HEK293 (cell line): Measurements from ENCODE around the gene DEAF1.

Source experiments
- CTCF ChIA-PET: fragments of 350-600 bp; formaldehyde crosslinking; extraction: SDS; loops from one replicate; lab custom pipeline; 2021; ENCODE audit warnings: antibody characterized with exemption; lab: Yijun Ruan, JAX
- POLR2A ChIA-PET: fragments of 300-600 bp; formaldehyde crosslinking; extraction: SDS; loops from one replicate; lab custom pipeline; 2020; ENCODE audit warnings: antibody characterized with exemption, inconsistent platforms; lab: Yijun Ruan, JAX
- H3K27ac ChIP-seq: fragments of 200-500 bp; sonication (Bioruptor generic); 2 replicates; pipeline ENCODE4 v1.5.1; 2014; ENCODE audit warnings: low read depth, low read length, control low read depth, inconsistent platforms; ENCODE audit errors: extremely low read depth
- H3K36me3 ChIP-seq, 2 experiments: fragments of 200-500 bp in 1 of 2; sonication (Bioruptor generic) in 1 of 2; 1 replicate in 1 of 2; 2 replicates in 1 of 2; pipeline ENCODE4 v1.5.1; 2014 to 2017; ENCODE audit warnings: inconsistent platforms in 2 of 2, low read length in 2 of 2; ENCODE audit not compliant: control insufficient read depth in 2 of 2, insufficient read depth in 1 of 2
- H3K4me1 ChIP-seq: fragments of 200-500 bp; sonication (Bioruptor generic); 2 replicates; pipeline ENCODE4 v1.5.1; 2014; ENCODE audit warnings: mild to moderate bottlenecking, low read length, inconsistent platforms; ENCODE audit not compliant: control insufficient read depth, insufficient read depth
- H3K4me3 ChIP-seq: 2 replicates; pipeline ENCODE4 v1.5.1; 2011; ENCODE audit warnings: low read depth, mild to moderate bottlenecking, control low read depth, low read length, moderate library complexity
- H3K9me3 ChIP-seq: fragments of 200-500 bp; sonication (Bioruptor generic); 2 replicates; pipeline ENCODE4 v1.5.1; 2014; ENCODE audit warnings: low read depth, low read length, inconsistent platforms; ENCODE audit not compliant: control insufficient read depth, insufficient read depth
- KLF10 ChIP-seq: fragments of 450-650 bp; IDR thresholded peaks from 2 replicates; pipeline ENCODE4 v1.5.1; 2018; ENCODE audit warnings: missing biosample characterization, mild to moderate bottlenecking, missing genetic modification characterization
- KLF9 ChIP-seq: fragments of 450-650 bp; formaldehyde crosslinking; IDR thresholded peaks from 2 replicates; pipeline ENCODE4 v1.5.1; 2016; ENCODE audit warnings: missing biosample characterization, missing genetic modification characterization, low read depth
- PRDM4 ChIP-seq: fragments of 450-650 bp; formaldehyde crosslinking; IDR thresholded peaks from 2 replicates; pipeline ENCODE4 v1.5.1; 2017; ENCODE audit warnings: missing biosample characterization, missing genetic modification characterization
- SCRT2 ChIP-seq: fragments of 450-650 bp; formaldehyde crosslinking; IDR thresholded peaks from 2 replicates; pipeline ENCODE4 v1.5.1; 2016; ENCODE audit warnings: missing biosample characterization, missing genetic modification characterization
- SP3 ChIP-seq: fragments of 450-650 bp; formaldehyde crosslinking; IDR thresholded peaks from 2 replicates; pipeline ENCODE4 v1.5.1; 2016; ENCODE audit warnings: missing biosample characterization, missing genetic modification characterization
- TCF7L2 ChIP-seq: IDR thresholded peaks from 2 replicates; pipeline ENCODE4 v1.6.1; 2011; ENCODE audit warnings: low read depth, mild to moderate bottlenecking, inconsistent platforms, low read length, moderate library complexity, borderline replicate concordance
- ZFP37 ChIP-seq: fragments of 450-650 bp; formaldehyde crosslinking; IDR thresholded peaks from 2 replicates; pipeline ENCODE4 v1.5.1; 2016; ENCODE audit warnings: missing biosample characterization, missing genetic modification characterization
- ZNF112 ChIP-seq: fragments of 450-650 bp; formaldehyde crosslinking; IDR thresholded peaks from 2 replicates; pipeline ENCODE4 v1.5.0; 2017; ENCODE audit warnings: missing biosample characterization, missing genetic modification characterization
- ZNF121 ChIP-seq: fragments of 450-650 bp; formaldehyde crosslinking; IDR thresholded peaks from 2 replicates; pipeline ENCODE4 v1.5.1; 2016; ENCODE audit warnings: missing biosample characterization, missing genetic modification characterization
- ZNF2 ChIP-seq: fragments of 450-650 bp; formaldehyde crosslinking; IDR thresholded peaks from 2 replicates; pipeline ENCODE4 v1.5.1; 2016; ENCODE audit warnings: missing biosample characterization, missing genetic modification characterization
- ZNF404 ChIP-seq: fragments of 450-650 bp; formaldehyde crosslinking; IDR thresholded peaks from 2 replicates; pipeline ENCODE4 v1.5.1; 2017; ENCODE audit warnings: missing biosample characterization, missing genetic modification characterization
- ZNF501 ChIP-seq: fragments of 450-650 bp; formaldehyde crosslinking; IDR thresholded peaks from 2 replicates; pipeline ENCODE4 v1.5.1; 2016; ENCODE audit warnings: missing biosample characterization, missing genetic modification characterization
- ZNF518A ChIP-seq: fragments of 450-650 bp; formaldehyde crosslinking; conservative IDR thresholded peaks from 2 replicates; pipeline ENCODE4 v1.5.1; 2016; ENCODE audit warnings: low read depth, missing biosample characterization, missing genetic modification characterization
- ZNF558 ChIP-seq: fragments of 450-650 bp; formaldehyde crosslinking; IDR thresholded peaks from 2 replicates; pipeline ENCODE4 v1.5.1; 2016; ENCODE audit warnings: missing biosample characterization, missing genetic modification characterization
- ZNF660 ChIP-seq: fragments of 450-650 bp; IDR thresholded peaks from 2 replicates; pipeline ENCODE4 v1.5.1; 2018; ENCODE audit warnings: missing biosample characterization, mild to moderate bottlenecking, missing genetic modification characterization
- TF ChIP-seq, protein P1 (sequence below): fragments of 450-650 bp; formaldehyde crosslinking; IDR thresholded peaks from 2 replicates; pipeline ENCODE4 v1.5.1; 2016; ENCODE audit warnings: missing biosample characterization, missing genetic modification characterization

DEAF1 gene

DNA sequence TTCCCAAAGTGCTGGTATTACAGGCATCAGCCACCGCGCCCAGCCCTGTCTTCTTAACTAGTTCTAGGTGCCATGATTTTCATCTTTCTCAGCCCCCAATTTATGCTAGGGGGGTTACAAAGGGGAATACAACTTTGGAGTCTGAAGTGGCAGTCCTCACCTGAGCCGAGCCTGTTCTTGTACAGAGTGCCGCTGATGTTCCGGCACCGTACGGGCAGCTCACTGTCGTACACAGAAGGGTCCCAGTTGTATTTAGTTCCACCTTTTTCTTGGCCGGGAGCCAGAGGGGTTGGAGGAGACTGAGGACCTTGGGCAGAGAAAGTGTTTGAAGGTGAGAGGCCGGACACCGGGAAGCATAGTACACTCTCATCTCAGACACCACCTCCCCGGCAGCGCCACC, 7.3 kb downstream of the DEAF1 start (continued):
- no peak for TF ChIP-seq PRDM4 (tag by site-specific recombination)
- no peak for TF ChIP-seq ZNF660
- TF ChIP-seq, protein P1, sequence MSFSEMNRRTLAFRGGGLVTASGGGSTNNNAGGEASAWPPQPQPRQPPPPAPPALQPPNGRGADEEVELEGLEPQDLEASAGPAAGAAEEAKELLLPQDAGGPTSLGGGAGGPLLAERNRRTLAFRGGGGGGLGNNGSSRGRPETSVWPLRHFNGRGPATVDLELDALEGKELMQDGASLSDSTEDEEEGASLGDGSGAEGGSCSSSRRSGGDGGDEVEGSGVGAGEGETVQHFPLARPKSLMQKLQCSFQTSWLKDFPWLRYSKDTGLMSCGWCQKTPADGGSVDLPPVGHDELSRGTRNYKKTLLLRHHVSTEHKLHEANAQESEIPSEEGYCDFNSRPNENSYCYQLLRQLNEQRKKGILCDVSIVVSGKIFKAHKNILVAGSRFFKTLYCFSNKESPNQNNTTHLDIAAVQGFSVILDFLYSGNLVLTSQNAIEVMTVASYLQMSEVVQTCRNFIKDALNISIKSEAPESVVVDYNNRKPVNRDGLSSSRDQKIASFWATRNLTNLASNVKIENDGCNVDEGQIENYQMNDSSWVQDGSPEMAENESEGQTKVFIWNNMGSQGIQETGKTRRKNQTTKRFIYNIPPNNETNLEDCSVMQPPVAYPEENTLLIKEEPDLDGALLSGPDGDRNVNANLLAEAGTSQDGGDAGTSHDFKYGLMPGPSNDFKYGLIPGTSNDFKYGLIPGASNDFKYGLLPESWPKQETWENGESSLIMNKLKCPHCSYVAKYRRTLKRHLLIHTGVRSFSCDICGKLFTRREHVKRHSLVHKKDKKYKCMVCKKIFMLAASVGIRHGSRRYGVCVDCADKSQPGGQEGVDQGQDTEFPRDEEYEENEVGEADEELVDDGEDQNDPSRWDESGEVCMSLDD (tag by site-specific recombination), result no peak
- TF ChIP-seq TCF7L2, result no peak
- TF ChIP-seq ZNF112 (tag by site-specific recombination), result no peak
- TF ChIP-seq ZNF121, result no peak
- no peak for TF ChIP-seq ZNF2 (tag by site-specific recombination)
- TF ChIP-seq SP3 (tag by site-specific recombination), result no peak
- no peak for TF ChIP-seq ZFP37 (tag by site-specific recombination)
- TF ChIP-seq SCRT2 (tag by site-specific recombination), result no peak
- TF ChIP-seq ZNF518A, result no peak
- no peak for TF ChIP-seq ZNF501 (tag by site-specific recombination)
- no peak for TF ChIP-seq ZNF404 (tag by site-specific recombination)

GRCh38 chr11:686451-687243, 8.4 kb downstream of the DEAF1 start:
- TF ChIP-seq ZNF558 (tag by site-specific recombination), result no peak
- TF ChIP-seq KLF10 (tag by site-specific recombination), result 0 out of 2 replicates have a peak, but pooled peaks have one; percentile 27
- TF ChIP-seq KLF9, result peak; percentile 30; the same call in 1 of the 2 replicates
- H3K36me3 ChIP-seq, result peaks cover 7 to 97% of the 10 kb centered on the region in 2 experiments; a peak in 2 of 3 replicates
- no peak overlapping the region for H3K27ac ChIP-seq
- ChIA-PET CTCF (interaction anchor here (0.7 to 1.0 kb wide), 2 partner anchors 36 to 45 kb away, joined by 3 to 4 read pairs; no protein-coding TSS in a partner anchor), POLR2A (interaction anchor here (0.7 to 1.2 kb wide), 4 partner anchors 8 to 141 kb away, joined by 3 to 6 read pairs (median 4); partner anchors contain the start of genes DEAF1 and TMEM80)
- H3K4me1 ChIP-seq, result no peaks in the 10 kb centered on the region
- H3K9me3 ChIP-seq, result no peaks in the 10 kb centered on the region
- H3K4me3 ChIP-seq, result no peak overlapping the region
